Heart left ventricle (tissue), 16 donors: Measurements from ENCODE around the gene NAA40. TPM values are rescaled to one million over a fixed set of nuclear protein-coding genes. Genes with fewer than 3 reads are reported as not detected.

Source experiments
- ATAC-seq, 4 donors: fragments of 200-7000 bp; cut with Tn5 transposase; one replicate each; pipeline ENCODE4 v1.9.1; 2020 to 2022; ENCODE audit warnings: moderate library complexity in 4 of 4, mild to moderate bottlenecking in 3 of 4, moderate number of reproducible peaks in 1 of 4
- DNase-seq, 5 donors: peaks; one replicate each; pipeline ENCODE4 v3.0.0-alpha.2; 2020
- H3K27ac ChIP-seq, 12 donors: fragments of 200-600 bp; sonication (generic) in 4 of 12; one replicate each; pipeline versions ENCODE4 v1.5.0 to v1.8.0; 2016 to 2022; ENCODE audit warnings: mild to moderate bottlenecking in 2 of 12
- H3K27me3 ChIP-seq, 9 donors: fragments of 200-600 bp; sonication (generic) in 2 of 9; one replicate each; pipeline versions ENCODE4 v1.5.1 to v1.8.0; 2016 to 2022; ENCODE audit warnings: mild to moderate bottlenecking in 3 of 9
- H3K36me3 ChIP-seq, 9 donors: fragments of 200-600 bp; sonication (generic) in 2 of 9; one replicate each; pipeline versions ENCODE4 v1.5.0 to v1.8.0; 2018 to 2022; ENCODE audit warnings: mild to moderate bottlenecking in 2 of 9
- H3K4me1 ChIP-seq, 12 donors: fragments of 200-600 bp; sonication (generic) in 4 of 12; one replicate each; pipeline versions ENCODE4 v1.5.0 to v1.8.0; 2016 to 2022; ENCODE audit warnings: mild to moderate bottlenecking in 3 of 12
- H3K4me3 ChIP-seq, 12 donors: fragments of 200-600 bp; sonication (generic) in 4 of 12; one replicate each; pipeline versions ENCODE4 v1.5.0 to v1.8.0; 2017 to 2022; ENCODE audit warnings: mild to moderate bottlenecking in 9 of 12, moderate library complexity in 4 of 12
- H3K9me3 ChIP-seq, 12 donors: fragments of 200-600 bp; sonication (generic) in 4 of 12; one replicate each; pipeline versions ENCODE4 v1.5.0 to v1.8.0; 2016 to 2022; ENCODE audit warnings: mild to moderate bottlenecking in 1 of 12
- POLR2A ChIP-seq, 2 donors: fragments of 450-650 bp; IDR thresholded peaks; one replicate each; pipeline ENCODE4 v1.6.1; 2017; ENCODE audit warnings: antibody characterized with exemption in 2 of 2, mild to moderate bottlenecking in 2 of 2, moderate library complexity in 2 of 2
- WGBS, 4 donors: extraction: QIAGEN DNeasy Blood & Tissue Kit in 2 of 4; methylation state at CpG; one replicate each; pipeline versions ENCODE4 v1.1.5 to v1.1.7; 2013 to 2018; 5-methylcytosine and 5-hydroxymethylcytosine counted together
- intact Hi-C, 10 donors: fragments of 100-400 bp; cut with DNase I; formaldehyde crosslinking; loops; one replicate each; pipeline versions ENCODE4 v1.11.1 to v1.14.2; 2022
- polyA plus RNA-seq, 2 donors: library from polyadenylated mRNA; stranded (reverse); fragments of 200-250 nt; gene quantifications; one replicate each; pipeline ENCODE4 v1.2.3, GENCODE V29; 2013
- total RNA-seq, 9 donors: library from RNA; depleted of rRNA in 2 of 9; stranded (reverse); fragments of >200 nt in 2 of 9; fragmentation: NEBNext Ultra II Directional in 3 of 9; extraction: Animal tissue kit (Norgen Biotek cat#: 25700) in 3 of 9; gene quantifications; one replicate each; pipeline versions ENCODE4 v1.1.0 to v1.2.4, GENCODE V29; 2016 to 2023
- TF ChIP-seq, protein P1 (sequence below), 12 donors: fragments of 200-600 bp; sonication (generic) in 4 of 12; IDR thresholded peaks; one replicate each; pipeline versions ENCODE4 v1.5.0 to v1.8.0; 2018 to 2022; ENCODE audit warnings: antibody characterized with exemption in 12 of 12, mild to moderate bottlenecking in 5 of 12
- donor health status: ischemic (EF 13 %, LVEDD 7.1; RV severe dilation, severe dysfunction).
- donor health status: healthy with polysubstance abuse.
- donor health status: DM: no; HTN: yes; CAD: no.
- donor health status: DM: no; HTN: no; CAD: no.
- donor health status: ischemic (EF 25% LVEDD 6.9; RV normal size, moderate dysfunction).
- donor health status: ischemic (EF 25% LVEDD 5.7; RV mildly dilated, moderate dysfunction).
- donor health status: healthy.
- donor health status: DM: yes; HTN: yes; CAD: no.
- donor health status: ischemic (EF 35%, LVEDD 5.7; RV mildly dilated, moderate dysfunction).
- donor health status: nonischemic (EF 11% LVEDD 7.7; RV severe dilation, severe dysfunction).
- donor health status: DM: yes; HTN: yes; CAD: no.
- donor health status: PGD.
- donor health status: ischemic (EF 29% LVEDD 5.4; RV normal size, mild dysfunction).
- donor health status: nonischemic (EF 23%, LVEDD 6.1; RV moderate dilation, normal function).

The NAA40 gene
- total and polyA plus RNA-seq, 11 donors, result 9.7 to 26.1 (median 19.6) TPM

DNA sequence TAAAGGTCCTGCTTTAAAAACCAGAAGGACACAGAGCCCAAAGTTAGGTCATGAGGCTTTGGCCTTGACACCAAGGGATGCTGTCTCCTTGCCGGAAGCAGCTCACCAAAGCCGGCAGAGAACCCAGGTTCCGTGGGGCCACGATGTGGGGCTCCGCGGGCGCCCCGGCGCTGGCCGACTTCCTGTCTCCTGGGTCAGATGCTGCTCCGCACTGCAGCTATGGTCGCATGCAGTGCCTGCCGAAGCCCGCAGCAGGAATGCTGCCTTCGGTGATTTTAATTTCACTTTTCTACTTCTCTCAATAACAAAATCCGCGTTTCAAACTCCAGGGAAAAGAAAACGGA lies 47.0 kb downstream of the NAA40 start:
- intact Hi-C loops, result no loop called here
- 0 to 4% (median 2%) methylated on average over 18 of the region's 18 CpGs for WGBS, 4 donors
- DNase-seq (no peak), ATAC-seq (peak; percentile 28 to 59 (median 38))
- H3K27me3 ChIP-seq, result no peaks in the 10 kb centered on the region
- H3K4me3 ChIP-seq, result peak overlapping the region; percentile 73 to 100 (median 96)
- peaks cover 0 to 34% (median 19%) of the 10 kb centered on the region in 12 donors for H3K4me1 ChIP-seq
- peak overlapping the region; percentile 81 to 93 (median 86) for H3K27ac ChIP-seq
- H3K36me3 ChIP-seq, result peaks cover 0 to 26% (median 18%) of the 10 kb centered on the region in 9 donors
- H3K9me3 ChIP-seq, result no peaks in the 10 kb centered on the region
- no peak for TF ChIP-seq POLR2A (IDR thresholded peaks at IDR 0.05)
- TF ChIP-seq, protein P1, sequence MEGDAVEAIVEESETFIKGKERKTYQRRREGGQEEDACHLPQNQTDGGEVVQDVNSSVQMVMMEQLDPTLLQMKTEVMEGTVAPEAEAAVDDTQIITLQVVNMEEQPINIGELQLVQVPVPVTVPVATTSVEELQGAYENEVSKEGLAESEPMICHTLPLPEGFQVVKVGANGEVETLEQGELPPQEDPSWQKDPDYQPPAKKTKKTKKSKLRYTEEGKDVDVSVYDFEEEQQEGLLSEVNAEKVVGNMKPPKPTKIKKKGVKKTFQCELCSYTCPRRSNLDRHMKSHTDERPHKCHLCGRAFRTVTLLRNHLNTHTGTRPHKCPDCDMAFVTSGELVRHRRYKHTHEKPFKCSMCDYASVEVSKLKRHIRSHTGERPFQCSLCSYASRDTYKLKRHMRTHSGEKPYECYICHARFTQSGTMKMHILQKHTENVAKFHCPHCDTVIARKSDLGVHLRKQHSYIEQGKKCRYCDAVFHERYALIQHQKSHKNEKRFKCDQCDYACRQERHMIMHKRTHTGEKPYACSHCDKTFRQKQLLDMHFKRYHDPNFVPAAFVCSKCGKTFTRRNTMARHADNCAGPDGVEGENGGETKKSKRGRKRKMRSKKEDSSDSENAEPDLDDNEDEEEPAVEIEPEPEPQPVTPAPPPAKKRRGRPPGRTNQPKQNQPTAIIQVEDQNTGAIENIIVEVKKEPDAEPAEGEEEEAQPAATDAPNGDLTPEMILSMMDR (IDR thresholded peaks at IDR 0.05), result no peak

DNA sequence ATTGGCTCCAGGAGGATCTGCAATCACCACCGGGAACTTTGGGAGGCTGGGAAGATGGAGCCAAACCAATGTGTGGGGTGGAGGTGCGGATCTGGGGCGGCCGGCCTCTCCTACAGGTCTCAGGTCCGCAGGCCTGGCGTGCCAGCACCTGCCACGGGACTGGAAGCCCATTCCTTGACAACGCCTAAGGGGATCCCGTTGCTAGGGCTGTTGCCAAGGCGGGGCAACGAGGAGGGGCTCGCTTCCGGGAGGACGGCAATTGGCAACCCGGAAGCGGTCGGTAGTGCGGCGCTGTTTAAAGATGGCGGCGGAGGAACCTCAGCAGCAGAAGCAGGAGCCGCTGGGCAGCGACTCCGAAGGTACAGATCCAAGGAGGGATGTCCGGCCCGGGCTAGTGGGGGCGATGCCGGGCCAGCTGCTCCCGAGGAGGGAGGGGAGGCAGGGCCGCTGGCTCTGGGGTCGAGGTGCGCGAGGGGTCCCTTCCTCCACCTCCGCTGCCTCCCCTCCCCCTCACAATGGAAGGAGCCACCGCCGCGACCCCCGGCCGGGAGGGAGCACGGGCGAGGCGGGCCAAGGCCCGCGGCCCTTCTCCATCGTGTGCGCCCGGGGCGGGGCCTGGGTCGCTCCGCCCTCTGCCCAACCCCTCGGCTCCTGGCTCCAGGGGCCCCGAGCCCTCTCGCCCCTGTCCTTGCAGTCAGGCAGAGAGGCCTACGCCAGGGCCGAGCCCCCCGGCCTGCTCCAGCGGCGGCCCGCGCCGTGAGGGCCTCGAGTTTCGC lies 47.5 kb downstream of the NAA40 start, which contains the start of gene OTUB1:
Gene OTUB1, plus strand, starts transcription at position 283 of the 776 bp plus-strand sequence. Its CDS starts 19 bp downstream, at position 302.
- Histone ChIP-seq H3K9me3 (no peaks in the 10 kb centered on the region), H3K4me1 (peaks cover 0 to 34% (median 19%) of the 10 kb centered on the region in 12 donors), H3K36me3 (peaks cover 0 to 32% (median 22%) of the 10 kb centered on the region in 9 donors), H3K27me3 (no peaks in the 10 kb centered on the region), H3K4me3 (peak within 1 kb of the TSS; percentile 73 to 100 (median 96)), H3K27ac (peak within 1 kb of the TSS; percentile 81 to 93 (median 86))
- ATAC-seq (peak; percentile 82 to 95 (median 94)), DNase-seq (peak; percentile 90 to 94 (median 94))
- 0 to 1% (median 1%) methylated on average over 33 to 63 of the region's 63 CpGs for WGBS, 4 donors
- intact Hi-C loops, result no loop called here
- TF ChIP-seq POLR2A (IDR thresholded peaks at IDR 0.05), result peak in 1 of 2 donors; percentile 61
- TF ChIP-seq, protein P1 (IDR thresholded peaks at IDR 0.05), result no peak

DNA sequence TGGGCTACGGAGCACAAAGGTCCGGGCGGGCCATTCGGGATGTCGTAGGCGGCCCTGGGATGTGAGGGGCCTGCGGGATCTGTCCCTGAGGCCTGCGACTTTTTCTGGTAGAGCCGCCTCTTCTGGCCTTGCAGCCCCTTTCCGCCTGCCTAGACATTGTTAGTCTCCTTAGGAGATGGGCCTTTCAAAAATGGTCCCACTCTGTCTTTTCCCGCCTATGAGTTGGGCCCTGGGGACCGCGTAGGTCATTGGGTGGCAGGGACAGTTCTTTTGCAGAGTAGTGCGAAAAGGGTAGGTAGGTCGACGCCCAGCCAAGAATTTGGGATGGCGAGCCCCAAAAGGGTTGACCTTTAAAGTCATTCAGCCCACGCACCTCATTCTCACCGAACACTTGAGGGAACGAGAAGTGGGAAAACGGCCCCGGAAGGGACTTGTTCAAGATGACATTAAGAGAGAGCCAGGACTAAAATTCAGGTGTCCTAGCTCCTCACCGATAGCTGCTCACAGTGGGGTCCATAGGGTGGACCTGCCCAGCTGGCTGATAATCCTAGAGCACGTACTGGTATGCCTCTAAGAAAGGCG lies 48.2 kb downstream of the NAA40 start:
- intact Hi-C loops, result no loop called here
- DNase-seq (no peak), ATAC-seq (no peak)
- Histone ChIP-seq H3K27ac (peak overlapping the region in 11 of 12 donors; percentile 81 to 93 (median 87)), H3K4me1 (peaks cover 0 to 28% (median 19%) of the 10 kb centered on the region in 12 donors), H3K27me3 (no peaks in the 10 kb centered on the region), H3K36me3 (peaks cover 0 to 39% (median 29%) of the 10 kb centered on the region in 9 donors), H3K9me3 (no peaks in the 10 kb centered on the region), H3K4me3 (peak overlapping the region; percentile 73 to 100 (median 96))
- TF ChIP-seq, protein P1 (IDR thresholded peaks at IDR 0.05), result no peak
- TF ChIP-seq POLR2A (IDR thresholded peaks at IDR 0.05), result no peak
- WGBS, 4 donors, result 32 to 46% (median 40%) methylated on average over 19 to 25 of the region's 25 CpGs

DNA sequence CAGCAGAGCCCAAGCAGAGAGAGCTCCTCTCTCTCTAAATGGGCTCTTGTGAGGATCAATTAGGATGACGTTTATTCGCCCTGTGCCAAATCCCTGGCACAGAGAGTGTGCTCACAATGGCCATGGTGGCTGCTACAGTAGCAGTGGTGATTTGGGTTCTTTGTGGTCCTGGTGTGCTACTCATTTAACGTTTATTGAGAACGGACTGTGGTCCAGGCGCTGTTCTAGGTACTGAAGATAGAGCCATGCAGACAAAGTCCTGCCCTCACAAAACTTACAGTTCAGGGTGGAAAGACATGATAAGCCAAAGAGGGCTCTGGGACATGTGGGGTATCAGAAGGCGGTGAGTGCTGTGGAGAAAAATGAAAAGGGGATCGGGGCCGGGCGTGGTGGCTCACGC lies 52.8 kb downstream of the NAA40 start:
- Histone ChIP-seq H3K4me1 (peaks cover 0 to 26% (median 14%) of the 10 kb centered on the region in 12 donors), H3K27me3 (no peaks in the 10 kb centered on the region), H3K36me3 (peaks cover 0 to 77% (median 65%) of the 10 kb centered on the region in 9 donors), H3K9me3 (no peaks in the 10 kb centered on the region), H3K27ac (no peak overlapping the region), H3K4me3 (no peak overlapping the region)
- intact Hi-C loops, result no loop called here
- DNase-seq (no peak), ATAC-seq (no peak)
- WGBS, 4 donors, result 88 to 93% (median 91%) methylated on average over 10 of the region's 10 CpGs
- no peak for TF ChIP-seq POLR2A (IDR thresholded peaks at IDR 0.05)
- TF ChIP-seq, protein P1 (IDR thresholded peaks at IDR 0.05), result no peak
